Pericardium fibroblast (primary cell): Measurements from ENCODE around the gene LINC00305. TPM values are rescaled to one million over a fixed set of nuclear protein-coding genes. Genes with fewer than 3 reads are reported as not detected.

Experiments used
- total RNA-seq: library from RNA; depleted of rRNA; stranded (reverse); fragments of >200 nt; gene quantifications from 2 replicates; pipeline ENCODE4 v1.2.3, GENCODE V29; 2015

The LINC00305 gene
- not detected in 2 replicates for total RNA-seq

GRCh38 chr18:64148988-64149387, at the start of gene LINC00305:
TSS of gene LINC00305 (minus strand) at chr18:64149088.

Other genes with a start within 250 kb of the LINC00305 start
- gene SERPINB10, start 241.1 kb downstream of the LINC00305 start, total RNA-seq, result 5.4 TPM in 1 of 2 replicates, not detected in the other
- gene HMSD, start 199.8 kb downstream of the LINC00305 start, total RNA-seq, result not detected in 2 replicates
- 3.3 and 4.3 TPM in 2 replicates for gene SERPINB8, start 179.0 kb downstream of the LINC00305 start, total RNA-seq